Activated CD8-positive, alpha-beta memory T cell treated with anti-CD3 and anti-CD28 coated beads, Interleukin-2, amount 50 U/mL, for 24 hours (primary cell): ENCODE measurements around the gene MID1IP1.

Source experiments
- DNase-seq: peaks from one replicate; pipeline ENCODE4 v3.0.0-alpha.2; 2020; ENCODE audit errors: extremely low read depth

MID1IP1 gene

DNA sequence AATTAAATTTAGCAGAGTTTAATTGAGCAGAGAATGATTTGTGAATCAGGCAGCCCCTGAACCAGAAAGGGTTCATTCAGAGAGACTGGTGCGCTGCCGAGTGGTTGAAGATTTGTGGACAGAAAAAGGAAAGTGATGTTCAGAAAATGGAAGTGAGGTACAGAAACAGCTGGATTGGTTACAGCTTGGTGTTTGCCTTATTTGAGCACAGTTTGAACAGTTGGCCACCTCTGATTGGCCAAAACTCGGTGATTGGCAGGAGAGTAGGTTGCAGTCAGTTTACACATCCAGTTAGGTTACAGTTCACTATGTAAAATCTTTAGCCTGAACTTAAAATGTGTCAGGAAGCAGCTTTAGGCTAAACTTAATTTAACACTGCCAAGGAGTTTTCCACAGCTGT is 14.9 kb downstream of the MID1IP1 start:
- no peak for DNase-seq

- no peak for DNase-seq
These were observed 15.9 kb downstream of the MID1IP1 start for GRCh38 chrX:38817004-38817703.

GRCh38 chrX:38819163-38819562 is 17.9 kb downstream of the MID1IP1 start:
- DNase-seq = no peak

- no peak for DNase-seq
These were observed 18.4 kb downstream of the MID1IP1 start for GRCh38 chrX:38819709-38820108.

GRCh38 chrX:38820751-38821150 is 19.5 kb downstream of the MID1IP1 start:
- DNase-seq = no peak

DNA sequence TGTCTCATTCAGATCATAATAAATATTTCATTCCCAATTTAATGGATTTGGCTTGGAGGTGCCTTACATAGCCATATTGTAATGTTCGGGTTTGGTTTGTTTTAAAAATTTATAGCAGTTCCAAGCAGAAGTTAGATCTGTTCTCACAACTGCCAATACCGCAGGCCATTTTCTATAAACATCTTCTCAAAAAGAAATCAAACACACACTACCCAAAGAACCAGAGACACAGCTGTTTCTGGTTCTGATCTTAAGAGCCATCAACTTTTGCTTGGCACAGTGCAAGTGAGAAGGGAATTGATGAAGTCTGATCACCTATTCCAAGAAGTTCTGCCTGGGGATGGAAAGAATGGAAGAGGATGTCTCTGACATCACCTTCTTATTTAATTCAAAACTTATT is 22.9 kb downstream of the MID1IP1 start:
- no peak for DNase-seq

DNA sequence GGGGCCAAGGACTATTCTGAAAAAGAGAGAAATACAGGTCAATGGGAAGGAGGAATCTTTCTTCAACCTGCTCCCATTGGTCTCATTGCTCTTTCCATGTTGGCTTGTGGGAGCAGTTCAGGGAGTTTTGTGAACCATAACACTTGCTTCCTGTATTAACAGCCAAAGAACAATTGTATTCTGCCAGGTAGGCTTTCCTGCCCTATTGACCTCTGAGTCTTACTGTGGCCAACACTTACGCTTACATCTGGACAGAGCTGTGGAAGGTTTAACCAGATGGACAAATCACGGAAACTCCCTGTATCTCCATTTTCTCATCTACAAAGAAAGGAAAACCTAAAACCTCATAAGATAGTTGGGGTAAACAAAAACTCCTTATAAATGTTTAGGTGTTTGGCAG is 30.7 kb downstream of the MID1IP1 start:
- no peak for DNase-seq

DNA sequence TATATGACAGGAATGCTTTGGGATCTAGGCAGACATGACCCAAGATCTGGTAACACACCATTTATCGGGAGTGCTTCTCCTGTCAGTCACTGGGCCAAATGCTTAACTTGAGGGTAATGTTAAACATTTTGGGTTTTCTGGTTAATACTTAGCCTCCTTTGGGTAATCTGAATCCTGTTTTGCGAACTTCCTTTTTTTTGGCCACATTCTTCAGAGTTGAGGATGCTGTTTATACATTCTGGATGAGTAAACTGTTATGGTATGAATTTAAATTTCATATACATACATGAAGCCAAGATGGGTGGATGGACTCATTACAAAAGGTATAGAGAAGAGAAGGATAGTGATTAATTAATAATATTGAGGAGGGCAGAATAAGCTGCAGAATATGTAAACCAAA is 36.1 kb downstream of the MID1IP1 start:
- DNase-seq = no peak

GRCh38 chrX:38839277-38839676 is 38.0 kb downstream of the MID1IP1 start:
- no peak for DNase-seq

DNA sequence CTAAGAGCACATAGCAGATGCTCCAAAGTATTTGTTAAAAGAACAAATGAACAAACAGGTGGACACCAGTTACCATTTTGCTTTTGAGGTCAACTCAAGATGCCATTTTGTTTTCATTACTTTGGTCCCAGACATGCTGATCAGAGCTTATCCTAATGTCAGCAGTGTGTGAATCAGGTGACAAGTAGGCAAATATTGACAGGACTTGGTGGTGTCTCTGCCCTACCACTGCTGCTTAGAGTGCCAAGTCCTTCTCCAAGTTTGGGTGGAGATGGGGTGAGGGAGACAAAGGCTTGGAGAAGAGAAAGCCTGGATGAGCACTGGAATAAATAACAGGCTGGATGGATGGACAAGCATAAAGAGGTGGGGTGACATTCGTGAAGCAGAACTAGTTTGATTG is 38.7 kb downstream of the MID1IP1 start:
- no peak for DNase-seq

- DNase-seq = no peak
These were observed 40.5 kb downstream of the MID1IP1 start for GRCh38 chrX:38841750-38842149.

DNA sequence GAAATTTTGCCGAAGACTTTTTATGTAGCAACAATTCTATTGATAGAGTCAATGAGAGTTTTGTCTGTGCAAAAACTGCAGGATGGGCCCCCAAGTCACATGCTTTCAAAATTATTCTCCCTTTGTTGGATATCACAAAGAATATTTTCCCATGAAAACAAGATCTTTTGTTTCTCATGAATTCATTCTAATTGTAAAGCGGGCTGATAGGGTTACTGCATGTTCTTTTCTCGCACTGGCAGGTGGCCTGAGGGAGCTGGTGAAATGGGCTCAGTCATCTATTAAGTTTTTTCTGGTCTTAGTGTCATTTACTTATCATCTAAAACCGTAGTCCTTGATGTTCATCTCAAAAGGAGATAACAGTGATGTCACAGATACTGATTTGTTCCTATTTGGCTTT is 44.2 kb downstream of the MID1IP1 start:
- no peak for DNase-seq

GRCh38 chrX:38847206-38847902 is 46.1 kb downstream of the MID1IP1 start:
- no peak for DNase-seq

DNA sequence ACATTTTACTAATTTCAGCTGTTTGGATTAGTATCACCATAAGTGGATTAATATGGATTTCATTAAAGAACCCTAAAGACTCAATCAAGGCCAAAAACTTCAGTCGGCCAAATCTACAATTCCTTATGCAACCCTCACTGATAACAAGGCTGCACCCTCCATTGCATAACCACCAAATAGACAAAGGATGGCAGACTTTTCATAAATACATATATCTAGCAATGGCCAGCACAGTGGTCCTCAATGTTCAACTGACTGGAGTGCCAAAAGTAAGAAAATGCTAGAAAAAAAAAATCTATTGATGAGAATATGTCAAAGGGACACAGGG is 46.6 kb downstream of the MID1IP1 start:
- DNase-seq = no peak

- no peak for DNase-seq
These were observed 47.6 kb downstream of the MID1IP1 start for GRCh38 chrX:38848671-38849455.

- no peak for DNase-seq
These were observed 49.7 kb downstream of the MID1IP1 start for GRCh38 chrX:38850807-38851544.

- DNase-seq = no peak
These were observed 53.0 kb downstream of the MID1IP1 start for GRCh38 chrX:38854305-38854704.
